Activated T-cell treated with anti-CD3 and anti-CD28 coated beads for 24 hours (primary cell): Measurements from ENCODE around the gene OSBP.
A peak's percentile ranks its signal among the peaks of the same experiment; 100 is the strongest.
"Not testable (repeated sequence)": the region's sequence is repeated elsewhere in the genome, so short reads cannot be mapped to it uniquely, and the experiment has no call there.

Experiments
- DNase-seq: peaks from one replicate; pipeline ENCODE4 v3.0.0-alpha.2; 2020; ENCODE audit warnings: low read depth

Gene OSBP

DNA sequence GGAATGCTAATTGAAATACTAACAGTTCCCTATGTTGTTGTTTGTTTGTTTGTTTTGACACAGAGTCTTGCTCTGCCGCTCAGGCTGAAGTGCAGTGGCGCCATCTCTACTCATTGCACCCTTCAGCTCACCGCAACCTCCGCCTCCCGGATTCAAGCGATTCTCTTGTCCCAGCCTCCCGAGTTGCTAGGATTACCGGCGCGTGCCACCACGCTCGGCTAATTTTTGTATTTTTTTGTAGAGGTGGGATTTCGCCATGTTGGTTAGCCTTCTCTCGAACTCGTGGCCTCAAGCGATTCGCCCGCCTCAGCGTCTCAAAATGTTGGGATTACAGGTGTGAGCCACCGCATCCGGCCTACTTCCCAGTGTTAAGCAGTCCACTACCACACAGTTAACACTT lies 62.3 kb downstream of the OSBP start:
- DNase-seq = no peak

DNA sequence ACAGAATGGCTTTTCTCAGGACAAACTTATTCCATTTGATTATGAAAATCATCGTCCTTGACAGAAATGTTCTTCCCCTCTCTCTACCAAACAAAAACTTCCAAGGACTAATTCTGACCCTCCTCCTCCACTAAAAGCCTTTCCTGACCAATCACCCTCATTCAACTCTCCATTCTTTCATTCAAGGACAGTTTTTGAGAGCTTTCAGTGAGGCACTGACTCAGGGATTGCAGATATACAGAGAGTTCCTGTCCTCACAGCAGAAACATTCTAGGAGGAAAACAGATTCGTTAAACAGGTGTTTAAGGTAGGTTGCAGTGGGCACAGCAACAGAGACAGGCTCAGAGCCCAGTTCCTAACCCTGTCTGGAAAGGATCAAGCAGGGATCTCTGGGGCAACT lies 62.7 kb downstream of the OSBP start:
- no peak for DNase-seq

DNA sequence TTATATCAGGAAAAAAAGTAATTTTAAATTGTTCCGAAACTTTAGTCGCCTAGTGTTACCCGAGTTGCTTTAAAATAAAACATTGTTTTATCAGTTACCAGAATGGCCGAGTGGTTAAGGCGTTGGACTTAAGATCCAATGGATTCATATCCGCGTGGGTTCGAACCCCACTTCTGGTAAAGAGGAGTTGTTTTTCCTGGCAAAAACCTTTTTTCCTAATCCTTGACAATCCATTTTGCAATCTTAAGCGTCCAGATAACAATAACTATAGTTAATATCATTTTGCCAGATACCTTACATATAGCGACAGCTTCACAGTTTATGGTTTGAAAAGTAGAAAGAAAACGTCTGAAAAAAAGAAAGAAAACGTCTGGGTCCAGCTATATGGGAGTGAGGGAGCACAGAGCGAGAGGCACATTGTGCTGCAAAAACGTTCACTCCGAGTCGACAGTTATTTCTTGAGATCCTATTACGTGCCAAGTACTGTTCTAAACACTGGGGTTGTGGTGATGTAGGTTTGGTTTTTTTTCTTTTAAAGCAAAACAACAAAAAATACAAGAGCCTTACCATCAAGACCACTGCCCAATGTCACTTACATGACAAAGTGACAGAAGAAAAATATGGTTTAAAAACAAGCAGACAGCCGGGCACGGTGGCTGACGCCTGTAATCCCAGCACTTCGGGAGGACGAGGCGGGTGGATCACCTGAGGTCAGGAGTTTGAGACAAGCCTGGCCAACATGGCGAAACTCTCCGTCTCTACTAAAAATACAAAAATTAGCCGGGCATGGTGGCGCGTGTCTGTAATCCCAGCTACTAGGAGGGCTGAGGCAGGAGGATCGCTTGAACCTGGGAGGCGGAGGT lies 63.7 kb downstream of the OSBP start:
- no peak for DNase-seq

DNA sequence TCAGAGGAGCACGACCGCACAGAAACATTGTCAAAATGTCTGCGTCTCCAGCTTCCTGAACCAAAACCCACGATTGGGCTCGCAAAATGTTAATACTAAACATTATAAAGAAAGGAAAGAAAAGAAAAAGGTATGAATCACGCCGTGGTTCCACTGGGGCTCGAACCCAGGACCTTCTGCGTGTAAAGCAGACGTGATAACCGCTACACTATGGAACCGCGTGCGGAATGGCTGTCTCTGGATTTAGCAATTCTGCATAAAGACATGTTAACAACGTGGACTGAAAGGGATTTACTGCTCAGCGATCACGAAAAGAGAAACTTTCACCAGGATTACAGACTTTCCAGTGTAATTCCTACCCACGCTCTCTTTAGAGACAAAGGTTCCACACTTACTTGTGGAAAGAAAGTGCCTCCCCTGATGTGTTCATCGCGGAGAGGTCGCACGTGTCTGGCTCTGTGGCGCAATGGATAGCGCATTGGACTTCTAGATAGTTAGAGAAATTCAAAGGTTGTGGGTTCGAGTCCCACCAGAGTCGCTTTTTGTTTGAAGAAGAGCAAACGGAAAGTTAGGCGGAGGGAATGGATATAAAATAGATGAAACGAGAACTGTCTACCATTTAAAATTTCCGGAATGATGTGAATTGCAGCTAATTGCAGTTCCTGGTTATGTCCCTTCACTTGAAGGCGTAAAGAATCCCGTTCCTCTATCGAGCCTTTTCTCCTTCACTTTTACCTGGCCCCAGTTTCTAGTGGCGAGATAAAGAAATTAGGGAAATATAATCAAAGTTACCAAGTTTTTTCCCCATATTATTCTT lies 64.5 kb downstream of the OSBP start:
- DNase-seq = peak; percentile 80

DNA sequence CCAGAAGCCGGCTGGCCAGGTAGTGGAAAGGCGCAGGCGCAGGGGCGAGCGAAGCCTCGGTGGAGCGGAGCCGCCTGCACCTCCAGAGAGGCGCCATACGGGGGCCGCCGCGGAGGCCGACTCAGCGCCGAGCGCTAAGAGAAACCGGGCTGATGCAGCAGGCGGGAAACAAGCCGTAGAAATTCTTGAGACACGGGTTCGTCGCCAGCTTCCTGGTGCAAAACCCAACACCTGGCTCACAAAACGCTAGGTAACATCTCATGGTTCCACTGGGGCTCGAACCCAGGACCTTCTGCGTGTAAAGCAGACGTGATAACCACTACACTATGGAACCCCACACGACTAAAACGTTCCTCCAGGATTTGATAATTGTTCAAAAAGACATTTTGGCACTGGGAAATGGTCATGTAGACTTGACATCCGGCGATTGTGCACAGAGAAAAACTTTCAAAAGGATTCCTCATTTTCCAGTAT lies 65.2 kb downstream of the OSBP start:
- DNase-seq = peak; percentile 89

DNA sequence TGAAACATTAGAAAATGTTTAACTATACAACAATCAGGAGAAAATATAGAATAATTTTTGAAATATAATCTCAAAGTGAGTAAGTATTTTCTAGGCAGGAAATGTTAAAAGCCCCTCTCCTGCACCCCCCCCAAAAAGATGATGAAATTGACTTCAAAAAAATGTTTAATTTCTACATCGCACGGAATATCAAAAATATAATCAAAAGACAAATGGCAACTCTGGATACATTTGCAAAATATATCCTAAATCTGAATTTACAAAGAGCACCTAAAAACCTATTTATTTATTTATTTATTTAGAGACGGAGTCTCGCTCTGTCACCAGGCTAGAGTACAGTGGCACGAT lies 67.3 kb downstream of the OSBP start:
- DNase-seq = no peak

DNA sequence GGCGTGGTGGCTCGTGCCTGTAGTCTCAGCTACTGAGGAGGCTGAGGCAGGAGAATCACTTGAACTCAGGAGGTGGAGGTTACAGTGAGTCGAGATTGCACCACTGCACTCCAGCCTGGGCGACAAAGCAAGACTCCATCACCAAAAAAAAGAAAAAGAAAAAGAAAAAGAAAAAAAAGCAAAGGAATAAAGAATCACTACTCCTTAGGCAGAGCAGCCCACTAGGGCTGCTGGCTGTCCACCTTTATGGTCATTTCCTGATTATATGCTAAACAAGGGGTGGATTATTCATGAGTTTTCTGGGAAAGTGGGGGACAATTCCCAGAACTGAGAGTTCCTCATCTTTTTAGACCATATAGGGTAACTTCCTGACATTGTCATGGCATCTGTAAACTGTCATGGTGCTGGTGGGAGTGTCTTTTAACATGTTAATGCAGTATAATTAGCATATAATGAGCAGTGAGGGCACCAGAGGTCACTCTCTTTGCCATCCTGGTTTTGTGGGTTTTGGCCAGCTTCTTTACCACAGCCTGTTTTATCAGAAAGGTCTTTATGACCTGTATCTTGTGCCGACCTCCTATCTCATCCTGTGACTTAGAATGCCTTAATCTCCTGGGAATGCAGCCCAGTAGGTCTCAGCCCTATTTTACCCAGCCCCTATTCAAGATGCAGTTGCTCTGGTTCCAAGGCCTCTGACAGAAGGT lies 67.8 kb downstream of the OSBP start:
- not testable (repeated sequence) for DNase-seq

DNA sequence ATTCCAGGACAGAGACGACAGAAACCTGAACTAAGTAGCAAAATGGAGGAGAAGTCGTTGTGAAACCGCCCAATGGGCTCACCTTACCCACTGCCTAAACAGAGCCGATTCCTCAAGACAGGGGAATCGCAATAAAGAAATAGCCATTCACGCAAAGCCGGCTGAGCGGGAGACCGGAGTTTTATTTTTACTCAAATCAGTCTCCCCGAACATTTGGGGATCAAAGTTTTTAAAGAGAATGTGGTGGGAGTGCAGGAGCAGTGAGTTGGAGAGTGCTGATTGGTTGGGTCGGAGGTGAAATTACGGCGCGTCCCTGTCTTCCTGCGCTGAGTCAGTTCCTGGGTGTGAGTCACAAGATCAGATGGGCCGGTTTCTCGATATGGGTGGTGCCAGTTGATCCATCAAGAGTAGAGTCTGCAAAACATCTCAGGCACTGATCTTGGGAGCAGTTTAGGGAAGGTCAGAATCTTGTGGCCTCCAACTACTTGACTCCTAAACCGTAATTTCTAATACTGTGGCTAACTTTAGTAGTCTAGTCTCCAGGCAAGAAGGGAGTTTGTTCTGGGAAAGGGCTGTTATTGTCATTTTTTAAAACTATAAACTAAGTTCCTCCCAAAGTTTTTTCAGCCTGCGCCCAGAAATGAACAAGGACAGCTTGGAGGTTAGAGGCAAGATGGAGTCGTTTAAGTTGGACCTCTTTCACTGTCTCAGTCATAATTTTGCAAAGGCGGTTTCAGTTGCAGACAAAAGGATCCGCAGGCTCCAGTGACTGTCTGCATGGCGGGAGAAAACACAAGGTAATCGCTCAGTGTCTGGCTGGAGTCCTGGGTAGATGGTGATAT lies 70.2 kb downstream of the OSBP start:
- DNase-seq = no peak

DNA sequence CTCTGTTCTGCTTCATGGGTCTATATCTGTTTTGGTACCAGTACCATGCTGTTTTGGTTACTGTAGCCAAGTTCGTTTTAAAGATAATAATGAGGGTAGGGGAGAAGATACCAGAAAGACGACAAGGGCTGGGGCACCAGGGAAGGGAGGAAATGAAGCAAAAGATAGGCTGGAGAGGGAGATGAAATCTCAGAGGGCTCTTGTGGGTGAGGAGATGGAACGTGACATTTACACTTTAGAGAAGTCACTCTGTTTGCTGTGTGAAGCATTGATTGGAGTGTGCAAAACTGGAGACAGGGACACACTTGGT lies 70.8 kb downstream of the OSBP start:
- DNase-seq = no peak

DNA sequence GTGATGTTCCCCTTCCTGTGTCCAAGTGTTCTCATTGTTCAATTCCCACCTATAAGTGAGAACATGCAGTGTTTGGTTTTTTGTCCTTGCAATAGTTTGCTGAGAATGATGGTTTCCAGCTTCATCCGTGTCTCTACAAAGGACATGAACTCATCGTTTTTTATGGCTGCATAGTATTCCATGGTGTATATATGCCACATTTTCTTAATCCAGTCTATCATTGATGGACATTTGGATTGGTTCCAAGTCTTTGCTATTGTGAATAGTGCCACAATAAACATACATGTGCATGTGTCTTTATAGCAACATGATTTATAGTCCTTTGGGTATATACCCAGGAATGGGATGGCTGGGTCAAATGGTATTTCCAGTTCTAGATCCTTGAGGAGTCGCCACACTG lies 71.9 kb downstream of the OSBP start:
- not testable (repeated sequence) for DNase-seq

DNA sequence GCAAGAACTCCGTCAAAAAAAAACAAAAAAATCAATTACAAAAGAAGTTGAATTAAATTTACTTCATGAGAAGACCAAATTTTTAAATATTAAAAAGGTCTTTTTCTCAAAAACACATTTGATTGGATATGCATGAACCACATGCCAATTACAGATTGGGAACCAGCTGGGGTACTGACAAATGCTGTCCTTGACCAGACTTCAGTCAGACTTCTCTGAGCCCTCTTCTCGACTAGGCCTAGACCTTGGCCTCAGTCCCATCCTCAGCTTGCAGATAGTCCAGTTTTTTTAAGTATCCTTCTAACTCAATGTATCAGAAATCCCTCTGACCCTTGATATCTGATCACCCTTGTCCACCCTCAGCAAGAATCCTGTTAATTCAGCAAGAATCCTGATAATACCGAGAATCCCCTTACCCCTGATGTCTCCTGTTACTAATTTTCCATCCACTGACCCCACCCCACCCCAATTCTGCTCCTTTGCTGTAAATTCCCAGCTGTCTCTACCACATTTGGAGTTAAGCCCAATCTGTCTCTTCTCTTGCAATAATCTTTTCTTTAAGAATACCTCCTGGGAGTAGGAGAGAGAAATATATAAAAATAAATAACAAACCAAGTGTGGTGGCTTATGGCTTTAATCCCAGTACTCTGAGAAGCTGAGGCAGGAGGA lies 73.3 kb downstream of the OSBP start:
- no peak for DNase-seq

DNA sequence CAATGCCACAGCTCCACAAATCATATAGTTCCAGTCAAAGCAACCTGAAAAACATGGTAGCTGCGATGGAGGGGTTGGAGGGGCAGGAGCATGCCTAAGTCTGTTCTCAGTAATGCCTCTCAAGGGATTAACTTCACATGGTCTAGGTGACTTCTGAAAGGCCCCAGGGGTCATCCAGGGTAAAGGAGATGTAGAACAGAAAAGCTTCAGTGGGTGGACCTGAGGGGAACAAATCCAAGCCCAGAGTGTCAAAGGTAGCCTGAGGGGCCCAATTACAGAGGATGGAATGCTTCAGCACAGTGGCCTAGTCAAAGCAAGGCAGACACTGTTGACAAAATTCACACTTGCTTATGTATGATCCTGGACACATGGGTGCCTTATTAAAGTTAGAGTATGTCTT lies 80.9 kb downstream of the OSBP start:
- no peak for DNase-seq

DNA sequence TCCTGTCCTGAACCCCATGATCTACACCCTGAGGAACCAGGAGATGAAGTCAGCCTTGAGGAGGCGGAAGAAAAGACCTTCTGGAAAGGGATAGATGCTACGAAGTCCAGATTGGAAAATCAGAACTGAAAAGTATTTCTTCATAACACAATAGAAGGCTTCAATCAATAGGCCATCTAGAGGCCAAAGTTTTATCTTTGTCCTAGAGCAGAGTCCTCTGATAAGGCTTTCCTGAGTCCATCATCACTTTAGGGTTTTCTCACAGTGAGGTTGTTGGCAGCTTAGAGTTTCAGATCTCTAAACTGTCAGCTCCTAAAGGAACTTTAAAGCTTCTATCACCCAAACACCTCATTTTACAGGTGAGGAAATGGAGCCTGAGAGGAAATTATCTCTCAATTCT lies 83.0 kb downstream of the OSBP start:
- DNase-seq = no peak

DNA sequence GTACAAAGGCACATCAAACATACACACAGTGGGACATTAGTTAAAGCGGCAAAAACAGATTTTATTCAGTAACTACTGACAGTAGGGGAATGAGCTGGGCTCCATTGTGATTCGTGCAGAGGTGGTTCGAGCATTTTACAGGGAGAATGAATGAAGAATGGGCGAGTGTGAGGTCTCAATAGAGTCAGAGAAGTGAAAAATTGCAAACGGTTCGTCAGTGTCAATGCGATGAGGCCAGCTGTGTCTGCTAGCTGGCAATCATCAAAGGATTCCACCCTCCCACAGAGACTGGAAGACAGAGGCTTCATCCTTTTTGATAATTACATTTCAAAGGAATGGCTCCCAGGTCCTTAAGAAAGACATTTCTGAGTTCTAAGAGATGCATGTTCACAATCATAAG lies 86.9 kb downstream of the OSBP start:
- no peak for DNase-seq
